IgD-negative memory B cell (primary cell): ENCODE results near the gene NBPF1. TPM values are rescaled to one million over a fixed set of nuclear protein-coding genes. Genes with fewer than 3 reads are reported as not detected.
"Not testable (repeated sequence)": the region's sequence is repeated elsewhere in the genome, so short reads cannot be mapped to it uniquely, and the experiment has no call there.

Experiments
- H3K27ac Mint-ChIP-seq, 3 donors: one replicate each; pipeline ENCODE4 v1.8.0; 2020 to 2022; ENCODE audit warnings: mild to moderate bottlenecking in 3 of 3, mixed read lengths in 3 of 3, moderate library complexity in 1 of 3
- H3K27me3 Mint-ChIP-seq: one replicate; pipeline ENCODE4 v1.8.0; 2021; ENCODE audit warnings: mixed read lengths
- H3K36me3 Mint-ChIP-seq: one replicate; pipeline ENCODE4 v1.8.0; 2020; ENCODE audit warnings: mild to moderate bottlenecking, mixed read lengths
- H3K4me1 Mint-ChIP-seq, 3 donors: one replicate each; pipeline ENCODE4 v1.8.0; 2020 to 2022; ENCODE audit warnings: mixed read lengths in 3 of 3, mild to moderate bottlenecking in 1 of 3
- H3K4me3 Mint-ChIP-seq, 4 donors: one replicate each; pipeline ENCODE4 v1.8.0; 2020 to 2022; ENCODE audit warnings: mild to moderate bottlenecking in 4 of 4, mixed read lengths in 4 of 4, moderate library complexity in 3 of 4
- H3K9me3 Mint-ChIP-seq, 3 donors: one replicate each; pipeline ENCODE4 v1.8.0; 2020 to 2021; ENCODE audit warnings: mixed read lengths in 3 of 3, mild to moderate bottlenecking in 1 of 3
- polyA plus RNA-seq: library from polyadenylated mRNA; unstranded; fragments of 300-500 nt; fragmentation: Illumina TruSeq; gene quantifications from one replicate; pipeline ENCODE4 v1.2.3, GENCODE V29; 2021

Gene NBPF1
- polyA plus RNA-seq, 1 donor from 2014 or later, result 15.5 TPM

GRCh38 chr1:16617778-16618580 lies 4.6 kb upstream of the NBPF1 start:
- H3K27ac Mint-ChIP-seq, result no peak overlapping the region
- H3K9me3 Mint-ChIP-seq, result no peaks in the 10 kb centered on the region
- no peaks in the 10 kb centered on the region for H3K27me3 Mint-ChIP-seq
- no peaks in the 10 kb centered on the region for H3K36me3 Mint-ChIP-seq
- no peaks in the 10 kb centered on the region for H3K4me1 Mint-ChIP-seq
- no peak overlapping the region for H3K4me3 Mint-ChIP-seq

GRCh38 chr1:16617114-16617631 lies 3.8 kb upstream of the NBPF1 start:
- no peaks in the 10 kb centered on the region for H3K36me3 Mint-ChIP-seq
- H3K9me3 Mint-ChIP-seq, result no peaks in the 10 kb centered on the region
- H3K27me3 Mint-ChIP-seq, result no peaks in the 10 kb centered on the region
- no peak overlapping the region for H3K4me3 Mint-ChIP-seq
- H3K27ac Mint-ChIP-seq, result no peak overlapping the region
- H3K4me1 Mint-ChIP-seq, result no peaks in the 10 kb centered on the region

GRCh38 chr1:16615253-16616252 lies 2.2 kb upstream of the NBPF1 start:
- Mint-ChIP-seq H3K27me3 (no peaks in the 10 kb centered on the region), H3K27ac (no peak overlapping the region), H3K9me3 (no peaks in the 10 kb centered on the region), H3K4me1 (no peaks in the 10 kb centered on the region), H3K4me3 (no peak overlapping the region), H3K36me3 (no peaks in the 10 kb centered on the region)

- Mint-ChIP-seq H3K36me3 (no peaks in the 10 kb centered on the region), H3K27ac (no peak overlapping the region), H3K9me3 (no peaks in the 10 kb centered on the region), H3K4me3 (no peak overlapping the region), H3K4me1 (no peaks in the 10 kb centered on the region), H3K27me3 (no peaks in the 10 kb centered on the region)
These were observed 1.2 kb upstream of the NBPF1 start for GRCh38 chr1:16614361-16615252.

GRCh38 chr1:16612332-16613172 lies 812 bp downstream of the NBPF1 start:
- Mint-ChIP-seq H3K4me1 (no peaks in the 10 kb centered on the region), H3K27ac (no peak overlapping the region), H3K4me3 (no peak overlapping the region), H3K27me3 (no peaks in the 10 kb centered on the region), H3K9me3 (no peaks in the 10 kb centered on the region), H3K36me3 (no peaks in the 10 kb centered on the region)

GRCh38 chr1:16611981-16612331 lies 1.4 kb downstream of the NBPF1 start:
- H3K4me1 Mint-ChIP-seq, H3K36me3 Mint-ChIP-seq, H3K27me3 Mint-ChIP-seq, H3K9me3 Mint-ChIP-seq, H3K4me3 Mint-ChIP-seq, H3K27ac Mint-ChIP-seq: not testable (repeated sequence)

- H3K9me3 Mint-ChIP-seq, H3K4me3 Mint-ChIP-seq, H3K27me3 Mint-ChIP-seq, H3K4me1 Mint-ChIP-seq, H3K27ac Mint-ChIP-seq, H3K36me3 Mint-ChIP-seq: not testable (repeated sequence)
These were observed 2.2 kb downstream of the NBPF1 start for GRCh38 chr1:16611164-16611563.

GRCh38 chr1:16610553-16610952 lies 2.8 kb downstream of the NBPF1 start:
- not testable (repeated sequence) for H3K27ac Mint-ChIP-seq, H3K4me3 Mint-ChIP-seq, H3K4me1 Mint-ChIP-seq, H3K9me3 Mint-ChIP-seq, H3K27me3 Mint-ChIP-seq, H3K36me3 Mint-ChIP-seq

- H3K4me3 Mint-ChIP-seq, H3K27ac Mint-ChIP-seq, H3K4me1 Mint-ChIP-seq, H3K9me3 Mint-ChIP-seq, H3K27me3 Mint-ChIP-seq, H3K36me3 Mint-ChIP-seq: not testable (repeated sequence)
These were observed 3.6 kb downstream of the NBPF1 start for GRCh38 chr1:16609761-16610160.

- Mint-ChIP-seq H3K4me3 (no peak overlapping the region), H3K4me1 (no peaks in the 10 kb centered on the region), H3K9me3 (no peaks in the 10 kb centered on the region), H3K27ac (no peak overlapping the region), H3K36me3 (no peaks in the 10 kb centered on the region), H3K27me3 (no peaks in the 10 kb centered on the region)
These were observed 4.4 kb downstream of the NBPF1 start for GRCh38 chr1:16608838-16609560.

GRCh38 chr1:16607853-16608815 lies 5.2 kb downstream of the NBPF1 start:
- H3K4me1 Mint-ChIP-seq, H3K4me3 Mint-ChIP-seq, H3K27ac Mint-ChIP-seq, H3K9me3 Mint-ChIP-seq, H3K27me3 Mint-ChIP-seq, H3K36me3 Mint-ChIP-seq: not testable (repeated sequence)

- Mint-ChIP-seq H3K27ac (no peak overlapping the region), H3K36me3 (no peaks in the 10 kb centered on the region), H3K4me3 (no peak overlapping the region), H3K9me3 (no peaks in the 10 kb centered on the region), H3K27me3 (no peaks in the 10 kb centered on the region), H3K4me1 (no peaks in the 10 kb centered on the region)
These were observed 5.9 kb downstream of the NBPF1 start for GRCh38 chr1:16607433-16607851.
